ENCODE measurements around the gene THRB. TPM values are rescaled to one million over a fixed set of nuclear protein-coding genes. Genes with fewer than 3 reads are reported as not detected.

Gene THRB
- total and polyA plus RNA-seq, 2 donors (not counting 3 experiments of a cell fraction or from before 2014, with no cell fraction given), result 0.06 TPM; not detected in 1

DNA sequence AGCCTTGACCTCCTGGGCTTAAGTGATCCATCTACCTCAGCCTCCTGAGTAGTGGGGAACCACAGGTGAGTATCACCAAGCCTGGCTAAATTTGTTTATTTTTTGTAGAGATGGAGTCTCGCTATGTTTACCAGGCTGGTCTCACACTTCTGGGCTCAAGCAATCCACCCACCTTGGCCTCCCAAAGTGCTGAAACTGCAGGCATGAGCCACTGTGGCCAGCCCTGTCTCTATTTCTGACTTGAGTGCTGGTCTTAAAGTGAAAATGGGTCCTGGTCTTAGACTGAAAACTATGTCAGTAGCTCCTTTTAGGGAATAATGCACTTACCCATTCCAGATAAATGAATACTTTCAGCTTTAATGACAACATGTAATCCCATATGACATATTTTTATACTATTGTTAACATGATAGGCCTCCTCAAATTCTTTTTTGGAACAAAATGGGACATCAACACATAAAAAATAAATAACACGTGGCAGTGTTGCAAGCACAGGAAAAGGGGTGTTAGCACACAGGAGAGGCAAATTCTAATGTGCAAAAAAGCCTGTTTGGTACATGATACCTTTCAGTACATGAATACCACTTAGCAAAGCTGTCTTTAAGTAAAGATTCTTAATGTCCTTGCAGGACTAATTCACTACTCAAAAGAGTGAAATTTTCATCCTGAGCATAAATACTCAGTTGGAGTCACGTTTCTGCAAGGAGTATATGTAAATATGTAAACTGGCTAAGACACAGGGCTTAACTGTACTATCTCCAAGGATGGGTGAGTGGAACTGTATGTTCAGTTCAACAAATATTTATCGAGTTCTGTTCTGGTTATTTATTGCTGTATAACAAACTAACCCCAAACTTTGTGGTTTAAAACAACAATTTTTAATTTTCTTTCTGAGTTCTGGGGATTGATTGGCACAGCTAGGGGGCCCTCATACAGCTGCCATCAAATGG, 354.9 kb downstream of the THRB start:
- Histone ChIP-seq H3K4me1 (ENCODE audit: control insufficient read depth, extremely low read depth, insufficient read depth, low read length) (no peaks in the 10 kb centered on the region), H4K20me1 (replicated peaks; ENCODE audit: control insufficient read depth, extremely low read depth, insufficient read depth, low read length) (no peaks in the 10 kb centered on the region), H3K79me2 (ENCODE audit: control insufficient read depth, insufficient read depth, low read length) (no peaks in the 10 kb centered on the region), H3K9me3 (replicated peaks; ENCODE audit: control insufficient read depth, insufficient read depth, low read length) (no peaks in the 10 kb centered on the region), H3K9ac (replicated peaks; ENCODE audit: extremely low read depth, insufficient read depth, low read length) (no peak overlapping the region), H3K36me3 (ENCODE audit: control insufficient read depth in 2 of 2, extremely low read depth in 1 of 2, insufficient read depth in 2 of 2, low read length in 2 of 2) (no peaks in the 10 kb centered on the region), H2AFZ (ENCODE audit: low read depth, low read length) (no peak overlapping the region), H3K4me2 (ENCODE audit: insufficient read depth, low read length) (no peak overlapping the region), H3K27ac (ENCODE audit: insufficient read depth, low read depth, low read length) (no peak overlapping the region), H3K9me1 (replicated peaks; ENCODE audit: control insufficient read depth, extremely low read depth, insufficient read depth, low read length) (no peaks in the 10 kb centered on the region), H3K27me3 (ENCODE audit: control insufficient read depth in 2 of 2, insufficient read depth in 2 of 2, low read length in 2 of 2) (no peaks in the 10 kb centered on the region), H3K4me3 (replicated peaks in 1 of 3; ENCODE audit: insufficient read depth in 1 of 3, low read depth in 1 of 3, low read length in 3 of 3) (no peak overlapping the region)
- intact Hi-C loops (cut with micrococcal nuclease), result no loop called here
- ChIA-PET CTCF (interaction anchor here (1.0 kb wide), 1 partner anchor 13 kb away, joined by 3 read pairs; no protein-coding TSS in a partner anchor), POLR2A (no interaction called here)
- TF ChIP-seq, protein P1, sequence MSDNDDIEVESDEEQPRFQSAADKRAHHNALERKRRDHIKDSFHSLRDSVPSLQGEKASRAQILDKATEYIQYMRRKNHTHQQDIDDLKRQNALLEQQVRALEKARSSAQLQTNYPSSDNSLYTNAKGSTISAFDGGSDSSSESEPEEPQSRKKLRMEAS (IDR thresholded peaks at IDR 0.05; ENCODE audit: insufficient read depth, insufficient read length), result no peak
- TF ChIP-seq MYC (IDR thresholded peaks at IDR 0.05; ENCODE audit: low read depth, low read length) (no peak), POLR2AphosphoS5 (IDR thresholded peaks at IDR 0.05; ENCODE audit: insufficient read depth, low read depth, low read length) (no peak), JUN (IDR thresholded peaks at IDR 0.05; ENCODE audit: borderline replicate concordance, insufficient read depth, insufficient read length, low read depth) (no peak), GATA2 (IDR thresholded peaks at IDR 0.05; ENCODE audit: insufficient read depth, insufficient read length, low read depth, low read length) (no peak), FOS (IDR thresholded peaks at IDR 0.05; ENCODE audit: borderline replicate concordance, insufficient read depth, low read length) (no peak), POLR2A (IDR thresholded peaks at IDR 0.05; ENCODE audit: low read depth, low read length) (no peak), EZH2 (IDR thresholded peaks at IDR 0.05; ENCODE audit: borderline replicate concordance, low read depth, low read length, severe bottlenecking) (no peak)
- TF ChIP-seq, protein P2, sequence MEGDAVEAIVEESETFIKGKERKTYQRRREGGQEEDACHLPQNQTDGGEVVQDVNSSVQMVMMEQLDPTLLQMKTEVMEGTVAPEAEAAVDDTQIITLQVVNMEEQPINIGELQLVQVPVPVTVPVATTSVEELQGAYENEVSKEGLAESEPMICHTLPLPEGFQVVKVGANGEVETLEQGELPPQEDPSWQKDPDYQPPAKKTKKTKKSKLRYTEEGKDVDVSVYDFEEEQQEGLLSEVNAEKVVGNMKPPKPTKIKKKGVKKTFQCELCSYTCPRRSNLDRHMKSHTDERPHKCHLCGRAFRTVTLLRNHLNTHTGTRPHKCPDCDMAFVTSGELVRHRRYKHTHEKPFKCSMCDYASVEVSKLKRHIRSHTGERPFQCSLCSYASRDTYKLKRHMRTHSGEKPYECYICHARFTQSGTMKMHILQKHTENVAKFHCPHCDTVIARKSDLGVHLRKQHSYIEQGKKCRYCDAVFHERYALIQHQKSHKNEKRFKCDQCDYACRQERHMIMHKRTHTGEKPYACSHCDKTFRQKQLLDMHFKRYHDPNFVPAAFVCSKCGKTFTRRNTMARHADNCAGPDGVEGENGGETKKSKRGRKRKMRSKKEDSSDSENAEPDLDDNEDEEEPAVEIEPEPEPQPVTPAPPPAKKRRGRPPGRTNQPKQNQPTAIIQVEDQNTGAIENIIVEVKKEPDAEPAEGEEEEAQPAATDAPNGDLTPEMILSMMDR (IDR thresholded peaks at IDR 0.05; ENCODE audit: extremely low read depth in 1 of 2, insufficient read depth in 1 of 2, low read depth in 1 of 2, low read length in 2 of 2), result no peak
- no TSS peak for BruUV-seq (replicated peaks)
- DNase-seq (ENCODE audit: low read depth, low spot score) (no peak), FAIRE-seq (no peak)
- dilution Hi-C loops (cut with MboI; ENCODE audit: extremely low pct_ligation_motif_present, low sequenced_read_pairs), result no loop called here

Data from endothelial cell of umbilical vein (primary cell).